HFFc6 (cell line): Measurements from ENCODE around the gene PGD. TPM values are rescaled to one million over a fixed set of nuclear protein-coding genes. Genes with fewer than 3 reads are reported as not detected.

ENCODE experiments used
- DNase-seq: peaks from one replicate; pipeline ENCODE4 v3.0.0-alpha.2; 2018
- H3K27ac Mint-ChIP-seq: 2 replicates; pipeline ENCODE4 v1.8.0; 2020; ENCODE audit warnings: mild to moderate bottlenecking, mixed read lengths
- H3K27me3 Mint-ChIP-seq: 2 replicates; pipeline ENCODE4 v1.8.0; 2021; ENCODE audit warnings: mild to moderate bottlenecking, moderate library complexity, mixed read lengths; ENCODE audit not compliant: insufficient read depth
- H3K36me3 Mint-ChIP-seq: 2 replicates; pipeline ENCODE4 v1.8.0; 2021; ENCODE audit warnings: low read depth, mixed read lengths
- H3K4me1 Mint-ChIP-seq: 2 replicates; pipeline ENCODE4 v1.8.0; 2020; ENCODE audit warnings: low read depth, mixed read lengths
- H3K4me3 Mint-ChIP-seq: 2 replicates; pipeline ENCODE4 v1.8.0; 2020; ENCODE audit warnings: mild to moderate bottlenecking, moderate library complexity, mixed read lengths
- H3K9me3 Mint-ChIP-seq: 2 replicates; pipeline ENCODE4 v1.8.0; 2020; ENCODE audit warnings: mild to moderate bottlenecking, mixed read lengths
- CTCF ChIP-seq: fragments of 200-600 bp; sonication (generic); IDR thresholded peaks from 2 replicates; pipeline ENCODE4 v1.5.0; 2021; ENCODE audit warnings: antibody characterized with exemption, mild to moderate bottlenecking
- total RNA-seq, 6 experiments: library from RNA; stranded (reverse); fragmentation: NEBNext Ultra II Directional; extraction: Animal tissue kit (Norgen Biotek cat#: 25700); gene quantifications; 2 replicates in 1 of 6; 3 replicates in 5 of 6; pipeline ENCODE4 v1.2.3, GENCODE V29; 2021

Gene PGD
- total RNA-seq, 6 experiments from 2014 or later: 131 to 235 (median 220) TPM

- Mint-ChIP-seq H3K36me3 (no peaks in the 10 kb centered on the region), H3K27ac (no peak overlapping the region), H3K4me1 (0 out of 2 replicates have a peak, but pooled peaks cover 5% of the 10 kb centered on the region), H3K4me3 (no peak overlapping the region), H3K27me3 (no peaks in the 10 kb centered on the region; the same call in 1 of the 2 replicates), H3K9me3 (no peaks in the 10 kb centered on the region)
- TF ChIP-seq CTCF: no peak
- DNase-seq: no peak
These were observed 39.9 kb downstream of the PGD start for GRCh38 chr1:10438677-10439163.

GRCh38 chr1:10440305-10440704 is 41.4 kb downstream of the PGD start:
- Mint-ChIP-seq H3K36me3 (no peaks in the 10 kb centered on the region; the same call in 1 of the 2 replicates), H3K4me1 (peaks cover 8% of the 10 kb centered on the region; the same call in 1 of the 2 replicates), H3K27me3 (no peaks in the 10 kb centered on the region; the same call in 1 of the 2 replicates), H3K9me3 (no peaks in the 10 kb centered on the region), H3K27ac (no peak overlapping the region), H3K4me3 (no peak overlapping the region)
- no peak for TF ChIP-seq CTCF
- DNase-seq: no peak

- no peak for DNase-seq
- Mint-ChIP-seq H3K4me1 (peaks cover 7% of the 10 kb centered on the region; the same call in 1 of the 2 replicates), H3K27me3 (no peaks in the 10 kb centered on the region; the same call in 1 of the 2 replicates), H3K36me3 (no peaks in the 10 kb centered on the region; the same call in 1 of the 2 replicates), H3K27ac (no peak overlapping the region), H3K9me3 (no peaks in the 10 kb centered on the region), H3K4me3 (no peak overlapping the region)
- TF ChIP-seq CTCF: no peak
These were observed 41.9 kb downstream of the PGD start for GRCh38 chr1:10440794-10441193.

- Mint-ChIP-seq H3K4me1 (peaks cover 7% of the 10 kb centered on the region; the same call in 1 of the 2 replicates), H3K27me3 (no peaks in the 10 kb centered on the region), H3K4me3 (no peak overlapping the region), H3K27ac (no peak overlapping the region), H3K9me3 (no peaks in the 10 kb centered on the region), H3K36me3 (peaks cover 7% of the 10 kb centered on the region)
- TF ChIP-seq CTCF: no peak
- DNase-seq: no peak
These were observed 45.4 kb downstream of the PGD start for GRCh38 chr1:10444248-10444647.

- H3K27ac Mint-ChIP-seq: no peak overlapping the region; the same call in 1 of the 2 replicates
- H3K9me3 Mint-ChIP-seq: no peaks in the 10 kb centered on the region
- peaks cover 7% of the 10 kb centered on the region for H3K36me3 Mint-ChIP-seq
- H3K4me1 Mint-ChIP-seq: peaks cover 12% of the 10 kb centered on the region
- TF ChIP-seq CTCF: no peak
- no peak overlapping the region for H3K4me3 Mint-ChIP-seq
- no peak for DNase-seq
- H3K27me3 Mint-ChIP-seq: no peaks in the 10 kb centered on the region
These were observed 46.0 kb downstream of the PGD start for GRCh38 chr1:10444795-10445397.
